ENCODE measurements around the gene SLC34A3.

SLC34A3 gene

DNA sequence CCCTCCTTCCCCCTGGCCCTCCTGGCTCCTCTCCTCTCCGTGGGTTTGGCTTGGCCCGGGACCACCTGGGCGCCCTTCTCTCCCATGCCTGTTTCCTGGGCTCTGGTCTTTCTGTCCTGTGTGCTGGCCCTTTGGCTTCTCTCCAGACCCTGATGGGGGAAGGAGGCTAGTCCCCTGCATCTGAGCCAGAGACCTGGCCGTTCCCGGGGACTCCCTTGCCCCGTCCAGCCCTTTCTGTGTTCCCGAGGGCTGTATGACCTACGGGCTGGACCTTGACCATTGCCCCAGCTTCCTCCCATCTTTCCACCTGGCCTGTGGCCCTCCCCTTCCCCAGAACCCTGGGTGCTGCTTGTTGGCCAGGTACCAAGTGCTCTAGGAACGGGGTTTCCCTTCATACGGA, 32.8 kb downstream of the SLC34A3 start:
- no peak for DNase-seq

DNA sequence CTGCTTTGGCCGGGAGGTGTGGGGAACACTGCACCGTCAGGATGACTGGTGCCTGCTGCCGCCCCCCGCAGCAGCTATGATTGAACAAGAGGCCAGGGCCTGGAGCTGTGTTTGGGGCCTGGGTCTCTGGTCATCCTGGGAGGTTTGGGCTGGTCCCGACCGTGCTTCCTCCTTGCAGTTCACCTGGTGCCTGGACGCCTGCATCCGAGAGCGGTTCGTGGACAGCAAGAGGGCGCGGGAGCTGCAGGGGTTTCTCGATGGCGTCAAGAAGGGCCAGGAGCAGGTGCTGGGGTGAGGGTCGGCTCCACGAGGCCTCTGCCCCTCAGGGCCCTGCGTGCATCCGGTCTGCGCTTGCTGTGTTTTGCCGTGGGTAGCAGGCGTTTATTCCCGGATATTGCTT, 33.4 kb downstream of the SLC34A3 start:
- DNase-seq, result no peak

DNA sequence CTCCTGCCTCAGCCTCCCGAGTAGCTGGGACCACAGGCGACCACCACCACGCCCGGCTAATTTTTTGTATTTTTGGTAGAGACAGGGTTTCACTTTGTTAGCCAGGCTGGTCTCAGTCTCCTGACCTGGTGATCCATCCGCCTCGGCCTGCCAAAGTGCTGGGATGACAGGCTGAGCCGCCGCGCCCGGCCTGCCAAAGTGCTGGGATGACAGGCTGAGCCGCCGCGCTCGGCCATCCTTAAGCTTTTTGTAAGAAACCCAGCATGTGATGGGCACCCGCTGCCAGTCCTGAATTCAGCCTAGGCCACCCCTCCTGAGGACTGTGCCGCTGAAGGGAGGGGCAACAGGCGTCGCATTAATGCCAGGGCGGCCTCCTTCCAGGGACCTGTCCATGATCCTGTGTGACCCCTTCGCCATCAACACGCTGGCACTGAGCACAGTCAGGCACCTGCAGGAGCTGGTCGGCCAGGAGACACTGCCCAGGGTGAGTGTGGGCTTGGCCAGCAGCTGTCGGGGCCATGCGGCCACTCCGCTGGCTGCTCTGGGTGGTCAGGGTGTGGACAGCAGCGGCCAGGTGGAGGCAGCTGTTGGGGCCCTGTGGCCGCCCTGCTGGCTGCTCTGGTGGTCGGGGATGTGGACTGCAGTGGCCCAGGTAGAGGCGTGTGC, 34.9 kb downstream of the SLC34A3 start:
- DNase-seq, result no peak

DNA sequence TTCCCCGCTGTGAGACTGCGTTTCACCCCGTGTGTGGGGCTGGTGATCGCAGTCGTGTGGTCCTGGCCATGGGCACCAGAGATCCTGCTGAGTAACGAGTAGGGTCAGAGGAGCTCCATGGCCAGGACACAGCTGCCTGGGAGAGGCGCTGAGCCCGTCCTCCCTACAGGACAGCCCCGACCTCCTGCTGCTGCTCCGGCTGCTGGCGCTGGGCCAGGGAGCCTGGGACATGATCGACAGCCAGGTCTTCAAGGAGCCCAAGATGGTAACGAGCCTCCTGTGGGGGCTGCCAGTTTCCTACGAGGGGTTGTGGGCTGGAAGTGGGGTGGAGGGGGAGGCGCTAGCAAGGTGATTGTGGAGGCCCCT, 35.4 kb downstream of the SLC34A3 start:
- no peak for DNase-seq

DNA sequence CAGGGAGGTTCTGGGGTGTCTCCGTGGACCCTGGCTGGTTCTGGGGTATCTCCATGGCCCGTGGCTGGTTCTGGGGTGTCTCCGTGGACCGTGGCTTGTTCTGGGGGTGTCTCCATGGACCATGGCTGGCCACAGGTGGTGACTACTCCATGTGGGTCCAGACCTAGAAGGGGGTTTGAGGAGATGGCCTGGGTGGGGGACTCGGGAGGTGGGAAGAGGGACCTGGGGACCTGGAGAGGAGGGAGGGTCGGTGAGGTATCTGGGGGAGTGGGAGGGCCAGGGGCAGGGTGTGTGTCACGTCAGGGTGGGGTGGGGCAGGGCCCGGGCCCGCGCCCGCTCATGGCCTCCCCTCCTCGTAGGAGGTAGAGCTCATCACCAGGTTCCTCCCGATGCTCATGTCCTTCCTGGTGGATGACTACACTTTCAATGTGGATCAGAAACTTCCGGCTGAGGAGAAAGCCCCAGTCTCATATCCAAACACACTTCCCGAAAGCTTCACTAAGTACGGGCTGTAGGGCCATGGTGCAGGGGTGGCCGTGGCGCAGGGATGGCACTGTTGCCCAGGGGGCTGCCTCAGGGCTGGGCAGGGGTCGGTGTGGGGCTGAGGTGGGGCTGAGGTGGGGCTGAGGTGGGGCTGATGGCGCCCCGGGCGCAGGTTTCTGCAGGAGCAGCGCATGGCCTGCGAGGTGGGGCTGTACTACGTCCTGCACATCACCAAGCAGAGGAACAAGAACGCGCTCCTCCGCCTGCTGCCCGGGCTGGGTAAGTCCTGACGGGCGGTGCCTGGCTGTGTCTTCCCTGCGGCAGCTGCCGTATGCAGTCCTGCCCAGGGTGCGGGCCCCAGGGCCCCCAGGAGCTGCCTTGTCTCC, 36.1 kb downstream of the SLC34A3 start:
- no peak for DNase-seq

DNA sequence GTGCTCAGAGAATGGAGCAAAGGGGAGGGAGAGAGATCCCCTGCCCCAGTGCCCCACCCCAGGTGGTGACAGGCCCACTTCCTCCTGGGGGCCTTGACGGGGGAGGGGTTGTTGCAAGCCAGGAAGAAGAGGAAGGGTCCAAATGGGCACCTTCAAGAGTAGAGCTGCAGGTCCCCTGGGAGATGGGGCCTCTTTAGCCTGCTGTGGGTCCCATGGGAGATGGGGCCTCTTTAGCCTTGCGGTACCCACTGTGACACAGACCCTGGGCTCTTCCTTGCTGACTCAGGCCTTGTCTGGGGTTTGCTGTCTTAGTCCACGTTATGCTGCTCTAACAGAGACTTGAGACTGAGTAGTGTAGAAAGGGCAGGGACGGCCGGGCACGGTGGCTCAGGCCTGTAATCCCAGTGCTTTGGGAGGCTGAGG, 37.2 kb downstream of the SLC34A3 start:
- no peak for DNase-seq

DNA sequence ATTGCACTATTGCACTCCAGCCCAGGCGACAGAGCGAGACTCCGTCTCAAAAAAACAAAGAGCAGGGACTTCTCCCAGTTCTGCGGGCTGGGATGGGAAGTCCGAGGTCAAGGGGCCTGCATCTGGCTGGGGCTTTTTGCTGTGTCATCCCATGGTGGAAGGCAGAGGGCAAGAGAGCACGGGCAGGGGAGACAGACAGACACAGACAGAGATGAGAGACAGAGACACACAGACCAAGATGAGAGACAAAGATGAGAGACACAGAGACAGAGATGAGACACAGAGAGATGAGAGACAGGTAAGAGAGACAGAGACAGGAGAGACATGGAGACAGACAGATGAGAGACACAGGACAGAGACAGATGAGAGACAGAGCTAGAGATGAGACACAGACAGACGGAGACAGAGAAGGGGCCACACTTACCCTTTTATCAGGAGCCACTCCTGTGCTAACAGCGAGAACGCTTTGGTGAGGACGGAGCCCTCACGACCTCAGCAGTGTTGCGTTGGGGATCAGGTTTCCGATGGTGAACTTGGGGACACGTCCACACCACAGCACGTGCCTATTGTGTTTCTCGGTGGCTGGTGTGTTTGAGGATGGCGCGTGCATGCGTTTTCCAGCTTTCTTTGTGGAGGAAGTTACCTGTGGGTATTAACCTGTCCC, 38.0 kb downstream of the SLC34A3 start:
- no peak for DNase-seq

DNA sequence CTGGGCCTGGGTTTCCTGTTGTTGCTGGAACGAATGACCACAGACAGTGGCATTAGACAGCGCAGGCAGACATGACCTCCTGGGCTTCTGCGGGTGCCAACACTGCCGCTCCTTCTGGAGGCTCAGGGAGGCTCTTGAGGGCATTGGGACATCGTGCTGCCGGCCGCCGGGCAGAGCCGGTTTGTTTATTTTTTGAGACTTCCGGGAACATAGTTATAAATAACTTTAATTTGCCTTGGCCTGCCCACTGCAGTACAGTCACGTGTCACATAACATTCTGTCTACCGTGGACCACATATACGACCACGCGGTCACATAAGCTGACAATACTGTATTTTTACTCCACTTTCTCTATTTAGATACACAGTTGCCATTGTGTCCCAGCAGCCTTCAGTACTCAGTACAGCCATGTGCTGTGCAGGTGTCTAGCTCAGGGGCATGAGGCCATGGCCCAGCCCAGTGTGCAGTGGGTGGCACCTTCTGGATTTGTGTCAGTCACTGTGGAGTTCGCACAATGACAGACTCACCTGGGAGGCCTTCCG, 38.6 kb downstream of the SLC34A3 start:
- DNase-seq, result no peak

DNA sequence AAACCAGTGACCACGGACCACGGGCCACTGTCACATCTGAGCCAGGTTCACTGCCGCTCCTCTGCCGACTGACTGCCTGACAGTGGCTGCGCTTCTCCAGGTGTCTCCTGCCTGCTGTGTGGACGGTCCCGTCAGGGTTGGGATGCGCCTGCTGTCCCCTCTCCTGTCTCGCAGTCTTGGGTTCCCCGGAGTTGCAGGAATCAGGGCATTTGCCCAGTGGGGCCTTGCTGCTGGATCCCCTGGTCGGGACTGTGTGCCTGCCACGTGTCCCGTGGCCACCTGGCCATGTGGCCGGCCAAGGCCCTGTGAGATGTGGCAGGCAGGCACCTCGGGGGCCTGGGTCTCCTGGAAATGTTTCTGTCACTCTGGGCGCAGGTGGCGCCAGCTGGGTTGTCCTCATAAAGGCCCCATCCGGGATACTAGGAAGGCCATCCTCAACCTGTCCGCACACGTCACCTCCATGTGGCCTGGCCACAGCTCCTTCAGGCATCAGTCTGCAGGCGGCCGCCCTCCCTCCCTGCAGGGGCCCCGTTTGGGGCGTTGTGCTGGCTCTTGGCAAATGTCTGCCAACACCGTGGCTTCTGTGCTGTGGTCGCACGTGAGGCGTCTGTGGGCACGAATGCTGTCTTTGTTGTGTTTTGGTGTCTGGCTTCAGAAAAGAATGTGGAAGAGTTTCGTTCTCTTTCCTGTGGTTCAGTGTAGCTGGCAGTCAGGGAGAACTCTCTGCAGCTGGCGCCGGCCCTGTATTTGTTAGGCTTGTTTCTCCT, 40.4 kb downstream of the SLC34A3 start:
- peak; percentile 33 for DNase-seq

DNA sequence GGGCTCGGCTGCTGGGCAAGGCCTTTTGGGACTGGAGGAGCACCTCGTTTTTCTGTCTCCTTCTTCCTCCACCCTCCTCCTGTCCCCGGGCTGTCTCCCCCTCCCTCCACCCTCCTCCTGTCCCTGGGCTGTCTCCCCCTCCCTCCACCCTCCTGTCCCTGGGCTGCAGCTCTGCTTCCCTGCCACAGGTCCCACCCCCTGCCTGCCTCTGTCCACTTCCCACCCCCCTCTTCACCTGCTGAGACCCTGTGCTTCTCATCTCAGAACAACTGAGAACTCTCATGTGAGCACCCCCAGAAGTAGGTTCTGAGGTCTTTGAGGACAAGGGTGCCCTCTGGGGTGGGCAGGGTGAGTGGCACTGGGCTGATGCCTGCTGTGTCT, 41.0 kb downstream of the SLC34A3 start:
- no peak for DNase-seq

DNA sequence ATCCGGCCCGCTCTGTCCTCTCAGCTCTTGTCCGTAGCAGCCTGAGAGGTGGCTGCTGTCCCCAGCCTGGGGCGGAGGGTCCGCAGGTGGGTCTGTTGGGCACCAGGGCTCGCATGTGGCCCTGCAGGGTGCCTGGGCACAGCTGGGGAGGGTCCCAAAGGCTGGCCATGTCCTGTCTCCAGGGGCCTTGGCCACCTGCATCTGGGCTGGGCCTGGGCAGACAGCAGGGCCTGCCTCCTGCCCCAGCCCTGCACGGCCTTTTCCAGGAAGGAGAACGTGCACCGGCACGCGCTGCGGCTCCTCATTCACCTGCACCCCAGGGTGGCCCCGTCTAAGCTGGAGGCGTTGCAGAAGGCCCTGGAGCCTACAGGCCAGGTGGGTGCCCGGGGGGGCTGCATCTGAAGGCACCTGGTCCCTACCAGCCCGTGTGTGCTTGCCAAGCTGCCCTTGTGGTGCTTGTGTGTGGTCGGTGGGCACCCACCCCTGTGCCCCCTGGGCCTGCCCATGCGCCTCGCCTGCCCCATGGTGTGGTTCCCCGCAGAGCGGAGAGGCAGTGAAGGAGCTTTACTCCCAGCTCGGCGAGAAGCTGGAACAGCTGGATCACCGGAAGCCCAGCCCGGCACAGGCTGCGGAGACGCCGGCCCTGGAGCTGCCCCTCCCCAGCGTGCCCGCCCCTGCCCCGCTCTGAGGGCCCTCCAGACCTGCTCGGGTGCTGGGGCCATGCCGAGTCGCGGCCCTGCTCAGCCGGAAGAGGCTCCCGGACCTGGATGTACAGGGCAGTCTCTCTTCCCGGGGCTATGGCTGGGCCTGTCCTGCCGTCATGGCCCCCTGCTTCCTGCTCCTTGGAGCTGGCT, 41.8 kb downstream of the SLC34A3 start:
- no peak for DNase-seq

DNA sequence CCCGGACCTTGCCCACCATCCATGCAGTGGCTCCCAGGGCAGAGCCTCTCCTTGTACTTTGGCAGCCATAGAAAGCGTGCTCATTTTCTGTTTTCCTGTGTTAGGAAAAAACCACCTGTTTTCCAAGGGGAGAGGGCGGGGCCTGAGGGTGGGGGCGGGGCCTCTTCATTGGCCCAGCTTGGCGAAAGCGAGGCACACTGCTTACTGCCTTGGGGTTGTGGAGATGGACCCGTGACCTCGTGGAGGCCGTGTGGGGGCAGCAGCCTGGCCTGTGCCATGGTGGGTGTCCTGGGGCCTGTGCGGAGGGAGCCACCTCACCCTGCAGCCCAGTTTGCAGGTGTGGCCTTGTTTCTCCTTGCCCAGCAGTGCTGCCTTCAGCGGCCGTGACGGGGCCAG, 42.4 kb downstream of the SLC34A3 start:
- DNase-seq, result no peak

DNA sequence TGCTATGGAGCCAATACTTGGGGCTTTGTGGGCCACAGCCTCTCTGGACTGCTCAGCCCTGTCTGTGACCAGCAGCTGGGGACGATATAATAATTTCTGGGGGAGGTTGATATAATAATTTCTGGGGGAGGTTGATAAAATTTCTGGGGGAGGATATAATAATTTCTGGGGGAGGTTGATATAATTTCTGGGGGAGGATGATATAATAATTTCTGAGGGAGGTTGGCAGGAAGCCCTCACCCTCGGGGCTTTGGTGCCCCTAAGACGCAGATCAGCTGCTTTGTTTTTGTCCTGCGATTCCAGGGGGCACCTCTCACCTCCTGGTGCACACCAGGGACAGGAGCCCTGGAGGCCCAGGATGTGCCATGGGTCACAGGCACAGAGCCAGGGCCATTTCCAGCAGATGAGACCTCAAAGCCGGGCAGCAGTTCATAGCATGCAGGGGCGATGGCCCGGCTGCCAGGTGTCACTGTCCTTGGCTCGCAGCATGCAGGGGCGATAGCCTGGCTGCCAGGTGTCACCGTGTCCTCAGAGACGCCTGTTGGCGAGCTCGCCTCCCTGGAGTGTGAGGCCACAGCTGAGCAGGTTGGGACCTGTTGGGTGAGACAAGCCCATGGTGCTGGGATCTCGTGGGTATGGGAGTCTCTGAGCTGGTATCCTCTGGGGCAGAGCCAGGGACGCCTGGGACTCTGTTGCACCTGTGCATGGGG, 43.1 kb downstream of the SLC34A3 start:
- DNase-seq, result no peak

DNA sequence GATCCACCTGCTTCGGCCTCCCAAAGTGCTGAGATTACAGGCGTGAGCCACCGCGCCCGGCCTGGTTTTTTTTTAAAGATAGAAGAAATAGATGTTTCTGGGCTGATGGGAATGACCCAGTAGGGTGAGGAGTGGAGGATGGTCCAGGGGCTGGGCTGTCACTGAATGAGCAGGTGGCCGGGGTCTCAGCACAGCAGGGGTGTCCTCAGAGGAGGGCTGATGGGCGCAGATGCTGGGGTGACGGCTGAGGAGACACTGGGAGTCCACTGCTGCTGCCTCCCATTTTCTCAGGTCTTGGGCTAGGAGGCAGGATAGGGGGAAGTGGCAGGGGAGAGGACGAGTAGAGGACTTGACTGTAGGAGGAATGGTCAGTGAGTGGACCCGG, 44.5 kb downstream of the SLC34A3 start:
- no peak for DNase-seq

DNA sequence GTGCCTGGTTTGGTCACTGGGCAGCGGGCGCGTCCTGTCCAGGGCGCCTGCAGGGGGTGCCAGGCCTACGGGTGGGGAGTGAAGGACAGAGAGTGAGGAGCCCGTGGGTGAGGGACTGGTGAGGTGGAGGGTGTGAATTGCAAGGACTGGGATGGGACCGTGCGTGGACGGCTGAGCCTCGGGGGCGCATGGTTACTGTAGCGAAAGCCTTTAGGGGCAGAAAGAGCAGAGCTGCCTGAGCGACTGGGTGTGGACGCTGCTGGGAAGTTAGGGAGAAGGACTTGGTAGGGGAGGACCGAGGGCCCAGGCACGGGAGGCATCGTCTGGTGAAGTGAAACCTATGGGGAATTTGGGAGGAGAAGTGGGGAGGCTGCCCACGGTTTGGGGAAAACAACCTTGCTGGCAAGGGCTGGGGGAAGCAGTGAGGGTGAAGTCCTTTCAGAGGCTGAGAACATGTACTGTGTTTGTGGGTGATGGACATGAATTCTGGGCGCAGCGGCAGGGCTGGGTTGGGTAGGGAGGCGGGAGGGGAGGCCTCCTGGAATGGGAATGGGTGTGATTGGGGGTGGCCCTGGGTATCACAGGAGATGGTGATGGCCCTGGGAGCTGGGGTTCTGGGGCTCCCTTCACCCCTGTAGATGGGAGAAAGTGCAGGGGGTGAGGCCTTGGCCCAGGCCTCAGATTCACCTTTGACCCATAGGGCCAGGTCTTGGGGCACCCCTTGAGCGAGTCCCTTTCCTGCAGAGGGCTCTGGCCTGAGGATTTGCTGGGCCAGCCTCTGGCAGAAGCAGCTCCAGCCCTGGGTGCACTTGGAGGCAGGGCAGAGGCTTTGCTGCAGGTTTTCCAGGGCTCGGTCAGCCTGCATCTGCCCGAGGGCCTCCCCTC, 45.1 kb downstream of the SLC34A3 start:
- DNase-seq, result no peak

DNA sequence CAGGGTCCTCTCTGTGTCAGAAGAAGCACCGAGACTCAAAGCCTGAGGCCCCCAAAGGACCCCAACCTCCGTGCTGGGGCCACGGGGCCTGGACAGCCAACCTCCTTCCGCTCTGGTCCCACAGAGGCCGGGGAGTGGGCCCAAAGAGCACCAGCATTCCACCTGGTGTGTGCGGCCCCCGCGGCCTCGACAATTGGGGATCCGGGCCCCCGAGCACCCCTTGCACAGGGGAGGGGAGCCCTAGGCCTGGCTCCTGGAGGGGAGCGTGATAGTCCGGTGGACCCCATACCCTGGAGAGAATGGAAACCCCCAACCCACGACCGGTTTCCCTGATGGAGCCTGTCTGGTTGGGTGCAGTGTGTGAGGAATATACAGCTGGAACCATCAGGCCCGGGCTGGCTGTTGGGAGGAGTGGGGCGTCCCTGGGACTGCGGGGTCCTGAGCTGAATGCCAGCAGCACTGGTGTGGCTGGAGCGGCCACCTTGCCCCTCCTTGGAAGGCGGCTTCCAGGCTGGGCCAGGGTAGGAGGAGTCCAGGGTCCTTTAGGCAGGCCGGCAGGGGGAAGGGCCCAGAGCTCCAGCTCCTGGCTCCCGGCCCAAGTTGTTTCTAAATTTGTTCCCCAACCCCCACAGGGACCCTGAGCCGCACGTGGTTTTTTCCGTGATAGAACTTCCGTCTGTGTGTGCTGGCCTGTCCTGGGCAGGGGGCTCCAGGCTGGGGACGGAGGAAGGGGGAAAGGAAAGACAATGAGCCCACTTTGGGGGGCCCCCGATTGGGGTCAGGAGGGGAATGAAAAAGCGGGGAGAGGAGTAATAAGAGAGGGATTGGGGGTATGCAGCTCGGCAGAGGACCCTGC, 46.0 kb downstream of the SLC34A3 start:
- no peak for DNase-seq

DNA sequence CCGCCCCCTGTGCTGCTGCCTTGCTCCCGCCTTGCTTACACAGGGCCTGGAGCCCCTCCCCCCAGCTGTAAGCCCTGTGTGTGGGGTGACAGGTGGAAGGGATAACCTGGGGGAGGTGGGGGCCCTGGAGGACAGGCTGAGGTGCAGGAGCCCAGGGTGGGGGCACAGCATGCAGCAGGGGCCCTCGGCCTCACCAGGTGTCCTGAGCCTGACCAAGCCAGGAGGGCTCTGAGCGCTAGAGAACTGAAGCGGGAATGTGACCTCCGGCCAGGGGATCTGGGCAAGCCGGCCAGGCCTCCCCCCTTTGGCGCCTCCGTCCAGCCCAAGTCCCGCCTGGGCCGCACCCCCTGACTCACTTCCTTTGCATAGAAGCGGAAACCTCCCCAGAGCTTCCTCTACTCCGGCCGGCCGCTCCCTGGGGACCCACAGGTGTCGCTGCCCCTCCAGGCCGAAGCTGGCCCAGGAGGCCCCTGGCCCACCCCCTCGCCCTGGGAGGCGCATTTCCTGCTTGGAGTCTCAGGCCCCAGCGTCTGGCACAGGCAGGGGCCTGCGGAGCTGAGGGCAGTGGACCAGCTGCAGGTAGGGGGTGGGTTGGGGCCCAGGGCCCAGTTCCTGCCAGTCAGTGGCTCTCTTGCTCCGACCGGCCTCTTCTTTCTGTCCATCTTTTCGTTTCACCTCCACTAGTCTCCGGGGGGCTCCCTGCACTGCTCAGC, 46.8 kb downstream of the SLC34A3 start, which contains the start of gene TOR4A:
TSS of gene TOR4A (plus strand) at position 398 of the 713 bp plus-strand sequence. CDS start 964 bp downstream, outside the sequence.
- DNase-seq, result peak; percentile 34

DNA sequence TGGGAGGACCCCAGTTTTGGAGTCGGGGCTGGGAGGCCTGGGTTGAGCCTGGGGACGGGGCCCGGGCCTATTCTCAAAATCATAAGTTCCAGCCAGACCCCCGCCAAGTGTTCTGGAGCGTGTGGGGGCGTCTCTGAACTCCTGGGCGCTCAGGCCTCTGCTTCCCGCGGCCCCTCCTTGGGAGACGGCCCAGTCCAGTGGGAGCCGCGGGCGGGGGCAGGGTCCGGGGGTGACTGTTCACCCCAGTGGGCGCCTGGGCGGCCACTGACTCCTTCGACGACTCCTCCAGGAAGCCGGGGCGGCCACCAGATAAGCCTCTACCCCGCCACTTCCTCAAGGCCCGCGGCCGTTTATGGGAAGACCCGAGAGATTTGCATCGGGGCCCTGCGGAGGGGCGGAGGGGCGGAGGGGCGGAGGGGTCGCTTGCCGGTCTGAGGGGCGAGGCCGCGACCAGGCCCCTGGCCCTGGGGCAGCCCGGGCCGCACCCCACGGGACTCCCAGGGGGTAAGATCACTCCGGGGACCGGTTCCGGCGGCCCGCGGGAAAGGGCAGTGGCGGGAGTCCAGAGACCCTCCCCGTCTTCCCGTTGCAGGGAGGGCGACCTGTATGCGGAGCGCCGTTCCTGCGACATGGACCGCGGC, 47.5 kb downstream of the SLC34A3 start:
- DNase-seq, result no peak

Measured in CD4-positive, alpha-beta T cell treated with Interleukin-17A for 1 hour (primary cell).